ENCODE measurements around the gene LRRC43.

The LRRC43 gene, protein sequence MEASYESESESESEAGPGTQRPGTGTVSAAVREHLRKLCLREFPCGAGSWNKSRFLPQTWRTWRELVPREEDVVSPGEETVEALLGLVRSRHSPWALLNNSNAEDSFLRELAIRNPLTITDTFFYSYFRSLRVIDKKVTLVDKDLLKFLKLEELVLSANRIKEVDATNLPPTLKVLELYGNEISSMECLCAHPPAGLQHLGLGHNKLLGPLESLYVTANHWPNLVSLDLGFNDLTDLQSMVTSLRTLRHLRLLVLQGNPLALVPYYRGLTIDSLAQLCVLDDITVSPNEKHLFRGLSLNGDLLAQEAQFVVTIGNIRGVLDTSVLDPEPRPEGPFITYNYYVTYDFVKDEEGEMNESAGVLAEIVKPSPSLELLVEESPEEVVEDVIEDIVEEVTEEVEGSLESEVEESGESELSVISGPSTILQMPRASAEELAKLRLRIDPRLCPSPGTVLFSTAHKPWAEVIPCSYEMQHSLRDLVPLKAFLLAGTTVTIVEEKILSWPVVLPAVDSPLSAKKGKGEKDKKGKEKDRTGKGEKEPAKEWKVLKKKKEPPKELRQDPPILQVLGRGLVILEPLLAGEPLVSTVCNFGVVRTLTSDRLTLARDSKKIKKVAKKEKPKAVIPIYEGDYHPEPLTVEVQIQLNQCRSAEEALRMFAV

DNA sequence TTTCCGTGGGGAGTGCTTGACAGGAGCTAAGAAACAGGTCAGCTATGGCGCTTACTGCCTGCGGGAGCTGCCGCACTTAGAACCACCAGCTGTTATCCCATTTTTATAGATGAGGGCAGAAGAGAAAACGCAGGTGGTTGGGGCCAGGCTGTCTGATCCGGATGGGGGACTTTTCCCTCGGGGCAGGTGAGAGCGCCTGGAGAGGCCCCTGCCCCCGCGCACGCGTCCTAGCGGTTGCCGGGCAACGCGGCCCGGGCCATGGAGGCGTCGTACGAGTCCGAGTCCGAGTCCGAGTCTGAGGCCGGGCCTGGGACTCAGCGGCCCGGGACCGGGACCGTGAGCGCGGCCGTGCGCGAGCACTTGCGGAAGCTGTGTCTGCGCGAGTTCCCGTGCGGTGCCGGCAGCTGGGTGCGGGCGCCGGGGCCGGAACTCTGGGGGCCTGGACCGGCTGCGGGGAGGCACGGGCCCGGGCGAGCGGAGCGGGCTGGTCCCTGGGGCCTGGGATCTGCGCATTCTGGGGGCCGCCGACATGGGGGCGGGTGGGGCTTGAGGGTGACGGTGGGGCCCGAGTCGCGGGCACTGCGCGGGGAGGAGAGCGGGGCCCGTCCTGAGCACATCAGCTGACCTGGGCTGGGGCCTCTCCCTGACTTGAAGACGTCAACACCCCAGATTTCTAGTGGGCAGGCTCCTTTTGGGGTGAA is at the start of gene LRRC43:
LRRC43 (plus strand) TSS at position 237 of the 701 bp plus-strand sequence; CDS start at position 259, 22 bp downstream.
- DNase-seq = no peak

DNA sequence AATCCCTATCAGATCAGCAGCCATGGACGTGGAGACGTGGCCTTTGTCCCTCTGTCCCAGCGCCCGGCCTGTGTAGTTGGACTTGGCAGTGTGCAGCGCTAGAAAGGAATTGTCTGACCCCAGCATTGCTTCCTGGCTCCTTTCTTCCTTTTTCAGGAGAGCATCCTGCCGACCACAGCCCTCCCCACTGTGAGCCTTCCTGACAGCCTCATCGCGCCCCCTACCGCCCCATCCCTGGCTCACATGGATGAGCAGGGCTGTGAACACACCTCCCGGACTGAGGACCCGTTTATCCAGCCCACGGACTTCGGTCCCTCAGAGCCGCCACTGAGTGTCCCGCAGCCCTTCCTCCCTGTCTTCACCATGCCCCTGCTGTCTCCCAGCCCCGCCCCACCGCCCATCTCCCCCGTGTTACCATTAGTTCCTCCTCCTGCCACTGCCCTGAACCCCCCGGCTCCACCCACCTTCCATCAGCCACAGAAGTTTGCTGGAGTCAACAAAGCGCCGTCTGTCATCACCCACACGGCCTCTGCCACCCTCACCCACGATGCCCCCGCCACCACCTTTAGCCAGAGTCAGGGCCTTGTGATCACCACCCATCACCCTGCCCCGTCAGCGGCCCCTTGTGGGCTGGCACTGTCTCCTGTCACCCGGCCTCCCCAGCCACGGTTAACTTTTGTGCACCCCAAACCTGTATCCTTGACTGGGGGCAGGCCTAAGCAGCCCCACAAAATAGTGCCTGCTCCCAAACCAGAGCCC is 49.6 kb upstream of the LRRC43 start:
- no peak for DNase-seq

DNA sequence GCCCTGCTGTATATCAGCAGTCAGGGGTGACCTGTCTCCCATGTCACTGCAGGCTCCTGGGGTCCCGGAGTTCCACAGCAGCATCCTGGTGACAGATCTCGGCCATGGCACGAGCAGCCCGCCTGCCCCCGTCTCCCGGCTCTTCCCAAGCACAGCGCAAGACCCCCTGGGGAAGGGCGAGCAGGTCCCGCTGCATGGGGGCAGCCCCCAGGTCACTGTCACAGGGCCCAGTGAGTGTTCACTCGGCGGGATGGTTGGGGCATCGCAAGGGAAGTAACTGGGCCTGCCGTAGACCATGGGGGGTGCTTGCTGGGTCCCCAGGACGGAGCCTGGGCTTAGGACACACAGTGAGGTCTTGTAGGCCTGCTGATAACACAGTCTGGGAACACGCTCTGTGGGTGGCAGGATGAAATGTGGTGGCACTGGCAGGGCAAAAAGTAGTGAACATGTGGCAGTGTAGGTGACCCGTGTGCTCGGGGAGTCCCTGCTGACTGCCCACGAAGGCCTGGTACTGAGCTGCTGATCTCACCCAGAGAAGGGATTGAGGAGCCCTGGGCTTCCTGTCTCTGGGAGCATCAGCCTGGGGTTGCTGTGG is 47.4 kb upstream of the LRRC43 start:
- DNase-seq = no peak

DNA sequence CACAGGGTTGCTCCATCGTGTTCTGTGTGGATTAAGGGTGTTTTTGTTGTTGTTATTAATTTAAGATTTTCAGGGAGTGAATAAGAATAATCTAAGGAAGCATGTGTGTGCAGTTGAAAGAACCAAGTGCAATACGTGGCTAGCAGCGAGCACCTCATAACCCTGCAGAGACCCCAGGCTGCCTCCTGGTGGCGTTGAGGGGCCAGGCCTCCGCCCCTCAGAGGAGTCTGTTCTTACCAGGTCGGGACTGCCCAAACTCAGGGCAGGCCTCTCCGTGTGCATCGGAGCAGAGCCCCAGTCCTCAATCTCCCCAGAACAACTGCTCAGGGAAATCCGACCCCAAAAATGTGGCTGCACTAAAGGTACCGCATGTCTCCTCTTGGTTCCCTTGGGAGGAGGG is 45.7 kb upstream of the LRRC43 start:
- no peak for DNase-seq

DNA sequence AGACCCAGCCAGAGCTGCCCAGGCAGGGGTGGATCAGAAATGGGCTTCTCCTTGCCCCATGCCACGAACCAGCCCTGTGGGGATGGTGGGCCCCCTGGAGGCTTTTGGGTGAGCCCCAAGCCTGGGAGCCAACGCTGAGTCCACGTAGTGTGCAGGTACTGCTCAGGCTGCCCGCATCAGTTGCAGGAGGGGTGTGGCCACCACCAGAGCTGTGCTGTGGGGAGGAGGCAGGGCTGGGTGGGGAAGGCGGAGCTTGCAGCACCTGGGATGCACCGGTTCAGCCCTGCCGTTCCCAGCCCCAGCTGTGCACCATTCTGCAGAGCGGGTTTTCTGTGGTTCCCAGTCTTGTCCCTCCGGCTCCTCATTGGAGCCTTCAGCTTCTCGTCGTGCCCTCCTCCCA is 45.2 kb upstream of the LRRC43 start:
- peak; percentile 58 for DNase-seq

DNA sequence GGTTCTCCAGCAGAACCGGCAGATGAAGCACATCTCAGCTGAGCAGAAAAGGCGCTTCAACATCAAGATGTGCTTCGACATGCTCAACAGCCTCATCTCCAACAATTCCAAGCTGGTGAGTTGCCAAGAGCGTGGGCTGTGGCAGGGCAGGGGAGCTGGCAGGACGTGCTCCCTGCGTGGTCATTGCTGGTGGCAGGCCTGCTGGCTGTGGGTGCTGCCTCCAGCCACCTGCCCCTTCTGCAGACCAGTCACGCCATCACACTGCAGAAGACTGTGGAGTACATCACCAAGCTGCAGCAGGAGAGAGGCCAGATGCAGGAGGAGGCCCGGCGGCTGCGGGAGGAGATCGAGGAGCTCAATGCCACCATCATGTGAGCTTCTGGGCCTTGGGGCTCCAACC is 44.7 kb upstream of the LRRC43 start:
- DNase-seq = no peak

DNA sequence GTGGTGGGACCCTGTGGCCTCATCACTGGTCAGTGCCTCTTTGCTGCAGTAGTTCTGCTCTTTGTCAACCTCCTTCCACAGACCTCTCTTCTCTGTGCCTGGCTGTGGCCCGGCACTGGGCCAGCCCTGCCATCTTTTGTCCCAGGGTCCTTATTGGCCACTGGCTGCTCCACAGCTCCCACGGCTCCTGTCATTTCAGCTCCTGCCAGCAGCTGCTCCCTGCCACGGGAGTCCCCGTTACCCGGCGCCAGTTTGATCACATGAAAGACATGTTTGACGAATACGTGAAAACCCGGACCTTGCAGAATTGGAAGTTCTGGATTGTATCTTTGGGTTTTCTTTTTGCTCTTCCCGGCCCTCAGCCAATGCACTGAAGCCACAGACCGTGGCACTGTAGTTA is 44.3 kb upstream of the LRRC43 start:
- DNase-seq = no peak

DNA sequence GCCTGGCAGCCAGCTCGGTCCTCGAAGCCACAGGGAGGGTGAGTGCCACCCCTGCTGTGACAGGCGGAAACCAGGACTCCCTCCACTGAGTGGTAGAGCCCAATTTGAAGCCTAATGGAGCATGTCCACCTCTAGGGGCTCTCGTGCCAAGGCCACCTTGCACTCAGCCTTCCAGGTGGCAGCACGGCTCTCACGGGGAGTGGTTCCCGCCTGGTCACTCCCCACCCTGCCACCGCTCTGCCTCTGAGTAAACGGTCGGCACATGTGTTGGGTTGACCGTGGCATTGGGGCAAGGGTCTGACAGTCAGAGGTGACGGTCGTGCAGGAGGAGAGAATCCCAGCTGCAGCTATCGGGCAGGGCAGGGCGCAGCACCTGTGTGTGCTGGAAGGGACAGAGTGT is 43.7 kb upstream of the LRRC43 start:
- no peak for DNase-seq

DNA sequence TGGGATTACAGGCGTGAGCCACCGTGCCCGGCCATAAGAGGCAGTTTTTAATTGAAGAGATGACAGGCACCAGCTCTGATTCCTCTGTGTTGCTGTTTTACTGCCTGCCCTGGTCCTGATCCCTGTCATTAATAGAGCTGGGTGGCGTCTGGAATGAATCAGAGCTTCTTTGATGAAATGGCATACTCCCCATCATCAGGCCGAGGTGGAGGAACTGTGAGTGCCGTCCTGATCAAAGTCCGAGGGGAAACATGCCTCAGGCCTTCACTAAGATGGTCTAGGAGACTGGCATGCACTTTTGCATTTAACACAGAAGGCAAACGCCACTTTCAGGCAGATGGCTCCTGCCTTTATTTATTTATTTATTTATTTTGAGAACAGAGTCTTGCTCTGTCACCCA is 43.0 kb upstream of the LRRC43 start:
- DNase-seq = no peak

DNA sequence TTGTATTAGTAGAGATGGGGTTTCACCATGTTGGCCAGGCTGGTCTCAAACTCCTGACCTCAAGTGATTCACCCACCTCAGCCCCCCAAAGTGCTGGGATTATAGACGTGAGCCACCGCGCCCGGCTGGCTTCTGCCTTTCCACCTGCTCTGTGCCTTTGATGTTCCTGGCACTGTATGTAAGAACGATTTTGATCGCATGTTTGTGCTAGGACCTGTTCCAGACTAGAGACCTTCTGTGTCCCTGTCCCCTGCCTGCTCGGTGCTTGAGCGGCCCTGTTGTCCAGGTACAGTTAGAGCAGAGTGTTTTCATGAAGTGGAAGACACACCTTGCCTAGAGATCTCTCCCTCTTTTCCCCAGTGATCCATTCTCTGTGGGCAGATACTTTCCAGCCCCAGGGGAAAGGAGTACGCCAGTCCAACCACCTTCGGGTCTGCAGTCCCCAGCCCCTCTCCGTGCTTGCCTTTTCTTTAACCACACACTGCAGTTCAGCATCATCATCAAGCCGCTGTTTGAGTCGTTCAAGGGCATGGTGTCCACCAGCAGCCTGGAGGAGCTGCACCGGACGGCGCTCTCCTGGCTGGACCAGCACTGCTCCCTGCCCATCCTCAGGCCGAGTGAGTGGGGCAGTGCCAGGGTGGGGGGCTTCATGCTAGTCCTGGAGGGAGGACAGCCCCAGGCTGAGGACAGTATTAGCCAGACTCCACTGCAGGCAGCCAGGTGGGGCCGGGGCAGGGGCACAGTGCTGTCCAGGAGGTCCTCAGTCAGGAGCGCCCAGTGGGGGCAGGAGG is 42.3 kb upstream of the LRRC43 start:
- no peak for DNase-seq

DNA sequence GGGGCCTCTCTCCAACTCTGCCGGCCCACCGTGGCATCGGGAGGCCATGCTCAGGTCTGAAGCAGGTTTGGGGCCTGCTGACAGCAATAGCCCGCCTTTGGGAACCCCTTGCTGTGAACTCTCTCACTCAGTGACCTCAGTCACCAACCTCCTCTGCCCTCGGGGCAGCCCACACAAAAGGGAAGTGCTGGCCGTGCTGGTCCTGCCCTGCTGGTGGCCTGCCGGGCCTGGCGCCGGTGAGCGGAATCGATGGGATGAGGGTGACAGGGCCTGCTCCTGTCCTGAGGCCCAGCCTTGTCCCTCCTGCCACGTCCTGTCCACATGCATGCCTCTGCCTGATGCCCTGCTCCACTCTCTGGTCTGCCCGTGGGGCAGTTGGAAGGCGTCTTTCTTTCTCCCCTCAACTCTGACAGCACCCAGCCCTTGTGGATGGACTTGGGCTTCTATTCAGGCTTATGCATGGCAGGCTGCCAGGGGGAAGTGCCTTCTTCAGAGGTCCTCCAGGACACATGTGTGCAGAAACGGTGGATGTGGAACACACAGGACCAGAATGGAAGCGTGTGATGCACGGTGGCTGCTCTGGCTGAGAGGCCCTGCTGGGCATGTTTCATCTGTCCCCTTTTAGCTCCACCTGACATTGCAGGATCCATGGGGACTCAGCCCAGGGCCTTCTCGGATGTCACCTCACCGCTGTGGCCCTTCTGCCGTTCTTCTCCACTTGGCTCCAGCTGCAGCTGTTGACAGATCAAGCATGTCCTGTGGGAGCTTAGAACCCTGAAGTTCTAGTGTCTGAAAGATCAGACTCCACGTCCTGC is 40.8 kb upstream of the LRRC43 start:
- no peak for DNase-seq

DNA sequence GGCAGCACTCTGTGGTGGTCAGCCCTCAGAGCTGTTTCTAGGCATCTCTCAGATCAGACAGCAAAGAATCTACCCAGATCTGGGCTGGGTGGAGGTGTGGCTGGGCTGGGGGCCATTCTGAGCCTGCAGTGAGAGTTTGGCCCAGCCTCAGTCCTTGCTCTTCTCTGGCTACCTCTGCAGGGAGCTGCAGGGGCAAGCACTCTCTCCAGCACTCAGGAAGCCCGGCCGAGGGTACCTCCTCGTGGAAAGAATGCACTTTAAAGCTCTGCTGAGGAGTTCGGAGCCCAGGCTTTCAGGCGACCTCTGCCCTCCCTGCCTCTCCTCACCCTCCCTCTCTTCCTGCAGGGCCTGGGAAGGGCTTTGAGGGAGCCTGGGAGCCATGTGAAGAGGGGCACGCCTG is 40.1 kb upstream of the LRRC43 start:
- no peak for DNase-seq

DNA sequence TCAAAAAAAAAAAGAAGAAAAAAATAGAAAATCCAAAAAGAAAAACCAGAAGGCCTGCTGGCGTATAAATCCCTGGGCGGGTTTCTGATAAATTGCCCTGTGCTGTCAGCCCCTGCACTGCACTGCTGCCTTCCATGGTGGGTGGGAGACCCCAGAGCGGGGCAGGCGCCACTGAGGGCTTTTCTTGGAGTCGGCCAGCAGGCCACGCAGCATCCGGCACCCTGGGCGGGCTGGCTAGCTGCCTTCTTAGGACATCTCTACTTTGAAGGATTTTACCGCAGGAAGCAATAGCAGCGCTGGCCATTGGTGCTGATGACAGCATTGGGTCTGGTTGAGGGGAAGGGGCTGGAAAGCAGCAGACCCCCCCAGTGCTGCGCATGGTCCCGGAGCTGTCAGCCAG is 38.0 kb upstream of the LRRC43 start:
- no peak for DNase-seq

DNA sequence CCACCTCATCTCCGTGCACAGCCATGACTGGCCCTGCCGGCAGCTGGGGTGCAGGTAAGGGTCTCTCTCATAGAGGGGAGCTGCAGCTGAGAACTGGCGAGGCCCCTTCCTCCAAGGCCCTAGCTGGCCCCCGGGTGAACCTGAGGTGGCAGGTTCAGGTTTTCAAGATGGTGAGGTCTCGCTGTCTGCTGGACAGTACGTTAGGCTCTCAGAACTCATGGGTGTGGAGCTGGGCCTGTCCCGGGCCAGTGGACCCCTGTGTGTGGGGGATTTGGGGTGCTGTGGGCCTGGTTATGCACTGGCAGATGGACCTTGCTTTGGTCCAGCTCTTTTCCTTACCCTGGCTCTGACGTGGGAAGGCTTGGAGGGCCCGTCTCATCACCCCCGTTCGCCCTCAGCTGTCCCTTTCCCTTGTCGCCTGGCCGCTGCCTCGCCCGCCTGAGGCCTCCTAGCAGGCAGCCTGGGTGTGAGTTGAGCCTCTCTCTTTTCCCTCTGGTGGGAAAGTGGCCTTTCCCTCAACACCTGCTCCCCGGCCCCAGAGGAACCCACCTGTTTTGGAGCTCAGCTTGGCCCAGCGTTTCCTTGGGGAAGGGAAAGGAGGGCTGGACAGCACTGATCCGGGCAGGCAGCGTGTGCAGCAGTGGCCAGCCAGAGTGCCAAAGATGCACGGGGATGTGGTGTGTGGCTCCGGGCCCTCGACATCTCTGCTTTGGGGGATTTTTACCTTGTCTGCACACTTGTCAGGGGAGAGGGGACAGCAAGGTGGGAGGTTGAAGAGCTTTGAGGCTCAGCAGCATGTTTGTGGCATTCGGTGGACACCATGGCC is 37.2 kb upstream of the LRRC43 start:
- no peak for DNase-seq

DNA sequence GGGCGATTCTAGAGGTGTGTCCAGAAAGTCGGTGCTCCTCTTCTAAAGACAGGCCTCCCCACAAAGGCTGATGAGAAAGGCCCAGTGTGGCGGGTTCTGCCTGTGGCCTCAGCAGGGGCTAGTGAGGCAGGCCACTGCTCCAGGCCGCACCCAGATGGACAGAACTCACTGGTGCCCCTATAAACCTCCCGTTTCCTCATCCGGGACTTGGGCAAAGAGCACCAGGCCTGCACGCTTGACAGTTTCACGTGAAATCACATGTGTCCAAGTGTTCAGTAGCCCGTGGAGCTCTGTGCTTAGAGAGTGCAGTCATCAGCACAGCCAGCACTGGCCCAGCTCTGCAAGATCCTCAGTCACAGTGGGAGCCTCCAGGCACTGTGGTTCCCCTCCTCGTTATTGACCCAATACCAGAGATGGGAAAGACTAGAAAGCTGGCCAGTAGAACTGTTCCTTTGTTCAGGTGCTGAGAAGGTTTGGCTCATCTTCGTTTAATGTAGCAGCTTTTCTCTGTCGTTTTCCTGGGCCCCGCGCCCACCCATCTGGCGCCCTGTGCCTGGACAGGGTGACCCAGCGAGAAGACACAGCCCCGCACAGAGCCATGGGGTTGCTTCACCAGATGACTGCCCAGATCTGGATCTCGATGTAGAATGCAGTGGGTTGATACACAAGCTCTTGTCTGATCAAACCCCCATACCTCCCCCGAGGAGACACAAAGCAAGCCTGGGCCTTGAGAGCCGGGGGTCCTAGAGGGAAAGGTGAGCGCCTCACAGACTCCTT is 35.2 kb upstream of the LRRC43 start:
- DNase-seq = no peak

DNA sequence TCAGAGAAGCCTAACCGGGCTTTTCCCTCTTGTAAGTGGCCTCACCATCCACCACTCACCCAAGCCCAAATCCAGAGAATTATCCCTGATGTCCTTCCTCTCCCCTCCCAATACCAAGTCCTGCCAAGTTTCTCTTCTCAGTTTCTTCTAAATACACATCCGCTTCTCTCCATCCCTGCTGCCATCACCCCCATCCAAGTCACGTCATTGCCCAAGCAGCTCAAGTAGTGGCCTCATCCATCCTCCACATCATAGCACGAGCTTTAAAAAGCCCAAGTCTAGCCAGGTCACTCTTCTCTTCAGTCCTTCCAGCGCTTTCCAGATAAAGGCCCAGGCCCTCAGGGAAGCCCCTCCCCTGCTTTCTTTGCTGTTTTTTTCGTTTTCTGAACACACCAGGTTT is 34.3 kb upstream of the LRRC43 start:
- DNase-seq = no peak

DNA sequence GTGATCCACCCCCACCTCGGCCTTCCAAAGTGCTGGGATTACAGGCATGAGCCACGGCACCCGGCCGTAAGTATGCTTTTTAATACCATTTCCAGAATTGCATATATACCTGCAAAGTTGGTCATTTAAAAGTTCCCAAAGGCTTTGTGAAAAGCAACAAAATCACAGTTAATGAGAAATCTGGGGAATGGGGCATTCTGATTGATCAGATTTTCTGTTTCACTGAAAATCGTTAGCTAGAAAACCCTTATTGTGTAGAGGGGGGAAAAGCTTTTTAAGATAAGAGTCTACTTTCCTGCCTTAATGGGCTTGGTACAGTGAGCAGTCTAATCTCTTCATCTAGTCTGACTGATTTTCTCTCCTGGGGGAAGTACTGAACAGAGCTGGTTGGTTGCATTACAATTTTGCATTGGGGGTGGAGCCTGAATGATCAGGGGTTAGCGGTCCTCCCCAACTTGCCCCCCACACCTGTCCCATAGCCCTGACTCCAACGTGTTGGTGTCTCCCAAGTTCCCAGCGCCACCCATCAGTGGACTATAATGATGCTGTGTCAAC is 32.7 kb upstream of the LRRC43 start:
- DNase-seq = no peak

DNA sequence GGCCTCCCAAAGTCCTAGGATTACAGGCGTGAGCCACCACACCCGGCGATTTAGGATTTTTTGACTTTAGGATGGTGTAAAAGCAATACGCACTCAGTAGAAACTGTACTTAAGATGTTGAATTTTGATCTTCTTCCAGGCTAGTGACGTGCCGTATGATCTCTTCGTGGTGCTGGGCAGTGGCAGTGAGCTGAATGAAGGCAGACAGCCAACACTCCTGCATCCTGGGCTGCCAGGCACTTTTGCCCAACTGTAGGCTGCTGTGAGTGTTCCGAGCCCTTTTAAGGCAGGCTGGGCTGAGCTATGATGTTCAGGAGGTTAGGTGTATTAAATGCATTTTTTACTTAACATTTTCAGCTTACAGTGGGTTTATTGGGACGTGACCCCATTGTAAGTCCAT is 30.2 kb upstream of the LRRC43 start:
- DNase-seq = no peak

DNA sequence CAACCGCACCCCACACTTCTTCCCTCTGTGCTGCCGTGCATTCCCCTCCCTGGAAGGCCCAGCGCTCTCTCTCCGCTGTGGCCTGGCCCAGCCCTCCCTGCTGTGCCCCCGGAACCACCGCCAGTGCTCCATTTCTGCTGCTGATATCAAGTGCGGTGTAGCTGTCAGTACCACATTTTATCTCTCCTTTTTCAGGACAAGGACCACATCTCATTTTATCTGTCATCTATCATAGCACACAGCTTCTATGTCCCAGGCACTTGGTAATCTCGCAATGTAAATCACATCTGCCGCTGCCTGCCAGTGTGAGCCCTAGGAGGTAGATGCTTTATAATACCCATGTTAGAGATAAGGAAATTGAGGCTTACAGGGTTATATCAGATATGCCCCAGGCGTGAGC is 27.2 kb upstream of the LRRC43 start:
- no peak for DNase-seq

Data from 8988T (cell line).